22Rv1 (cell line): ENCODE data around the gene MTFMT.

Experiments
- H3K27ac ChIP-seq: fragments of 450-650 bp; 2 replicates; pipeline ENCODE4 v1.5.1; 2017
- ZFX ChIP-seq: fragments of 450-650 bp; IDR thresholded peaks from 2 replicates; pipeline ENCODE4 v1.6.1; 2017; ENCODE audit warnings: antibody characterized with exemption, borderline replicate concordance
- TF ChIP-seq, protein P1 (sequence below): fragments of 450-650 bp; IDR thresholded peaks from 2 replicates; pipeline ENCODE4 v1.5.1; 2017; ENCODE audit warnings: mild to moderate bottlenecking

MTFMT gene

DNA sequence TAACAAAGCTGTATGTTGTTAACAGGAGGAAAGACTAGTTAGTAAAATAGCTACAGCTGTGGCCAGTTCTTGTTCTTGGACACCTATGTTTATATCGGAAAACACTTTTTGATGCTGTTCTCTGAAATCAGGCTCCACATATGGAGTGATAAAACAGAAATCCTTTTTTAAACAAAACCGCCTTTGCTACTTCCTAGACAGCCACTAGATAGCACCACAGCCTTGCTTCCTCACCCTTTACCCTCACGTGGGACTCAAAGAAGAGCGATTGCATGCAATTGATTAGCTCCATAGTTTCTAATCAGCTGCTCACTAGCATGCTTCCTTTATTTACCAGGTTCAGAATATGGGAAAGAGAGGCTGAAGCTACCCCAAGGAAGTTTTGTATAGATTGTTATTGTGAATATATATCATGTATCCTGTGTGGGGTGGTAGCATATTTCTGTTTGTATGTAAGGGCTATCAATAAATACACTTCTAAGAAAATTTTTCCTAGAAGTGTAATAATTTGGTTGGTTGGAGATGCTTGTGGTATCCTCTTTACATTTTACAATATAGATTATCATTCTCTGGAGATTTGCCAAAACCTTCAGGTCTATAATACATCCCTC, 4.3 kb upstream of the MTFMT start:
- H3K27ac ChIP-seq = no peak overlapping the region
- TF ChIP-seq ZFX = no peak
- TF ChIP-seq, protein P1, sequence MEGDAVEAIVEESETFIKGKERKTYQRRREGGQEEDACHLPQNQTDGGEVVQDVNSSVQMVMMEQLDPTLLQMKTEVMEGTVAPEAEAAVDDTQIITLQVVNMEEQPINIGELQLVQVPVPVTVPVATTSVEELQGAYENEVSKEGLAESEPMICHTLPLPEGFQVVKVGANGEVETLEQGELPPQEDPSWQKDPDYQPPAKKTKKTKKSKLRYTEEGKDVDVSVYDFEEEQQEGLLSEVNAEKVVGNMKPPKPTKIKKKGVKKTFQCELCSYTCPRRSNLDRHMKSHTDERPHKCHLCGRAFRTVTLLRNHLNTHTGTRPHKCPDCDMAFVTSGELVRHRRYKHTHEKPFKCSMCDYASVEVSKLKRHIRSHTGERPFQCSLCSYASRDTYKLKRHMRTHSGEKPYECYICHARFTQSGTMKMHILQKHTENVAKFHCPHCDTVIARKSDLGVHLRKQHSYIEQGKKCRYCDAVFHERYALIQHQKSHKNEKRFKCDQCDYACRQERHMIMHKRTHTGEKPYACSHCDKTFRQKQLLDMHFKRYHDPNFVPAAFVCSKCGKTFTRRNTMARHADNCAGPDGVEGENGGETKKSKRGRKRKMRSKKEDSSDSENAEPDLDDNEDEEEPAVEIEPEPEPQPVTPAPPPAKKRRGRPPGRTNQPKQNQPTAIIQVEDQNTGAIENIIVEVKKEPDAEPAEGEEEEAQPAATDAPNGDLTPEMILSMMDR = no peak

DNA sequence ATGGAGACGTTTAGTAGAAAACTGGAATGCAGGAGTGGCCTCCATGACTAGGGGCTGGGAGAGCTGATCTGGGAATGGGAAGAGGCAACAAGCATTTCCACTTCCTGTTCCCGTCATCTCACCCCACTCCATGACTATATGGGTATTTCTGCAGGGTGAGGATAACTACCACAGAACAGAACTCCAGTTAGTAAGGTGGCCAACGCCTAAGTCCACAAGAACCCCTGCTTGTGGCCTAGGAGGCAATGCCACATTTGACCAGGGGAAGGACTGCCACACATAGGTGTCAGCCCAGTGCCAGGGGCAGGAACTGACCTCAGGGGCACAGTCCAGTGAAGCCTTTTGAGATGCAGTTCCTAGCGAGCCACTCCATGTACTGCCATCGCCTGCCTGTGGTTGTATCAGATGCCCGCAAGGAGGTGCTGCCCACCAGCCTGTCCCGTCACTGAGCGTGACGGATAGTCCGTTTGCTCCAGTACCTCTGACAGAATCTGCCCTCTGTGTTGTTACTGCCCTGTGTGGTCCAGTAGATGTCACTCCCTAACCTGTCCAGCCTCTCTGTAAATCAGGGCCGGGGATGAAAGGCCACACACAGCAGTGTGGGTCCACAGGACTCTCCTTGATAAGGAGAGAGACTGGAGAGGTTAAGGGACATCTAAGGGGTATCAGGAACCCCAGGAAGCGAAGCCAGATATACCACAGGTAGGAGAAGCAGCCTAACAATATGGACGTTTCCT, 3.5 kb upstream of the MTFMT start:
- no peak overlapping the region for H3K27ac ChIP-seq
- TF ChIP-seq, protein P1 = peak; percentile 87
- no peak for TF ChIP-seq ZFX

DNA sequence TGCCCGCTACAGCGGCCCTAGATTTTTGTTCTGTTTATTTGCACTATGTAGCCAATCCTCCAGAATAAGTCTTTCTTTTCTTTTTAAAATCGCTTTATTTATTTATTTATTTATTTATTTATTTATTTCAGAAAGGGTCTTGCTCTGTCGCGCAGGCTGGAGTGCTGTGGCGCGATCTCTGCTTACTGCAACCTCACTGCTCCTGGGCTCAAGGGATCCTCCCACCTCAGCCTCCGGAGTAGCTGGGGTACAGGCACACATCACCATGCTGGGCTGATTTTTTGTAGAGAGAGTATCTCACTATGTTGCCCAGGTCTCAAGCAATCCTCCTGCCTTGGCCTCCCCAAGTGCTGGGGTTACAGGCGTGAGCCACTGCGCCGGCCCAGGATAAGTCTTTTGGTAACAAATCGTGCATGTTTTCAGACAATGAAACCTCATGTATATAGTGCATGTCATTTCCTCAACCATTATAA, 333 bp upstream of the MTFMT start:
- no peak overlapping the region for H3K27ac ChIP-seq
- TF ChIP-seq, protein P1 = no peak
- TF ChIP-seq ZFX = no peak

DNA sequence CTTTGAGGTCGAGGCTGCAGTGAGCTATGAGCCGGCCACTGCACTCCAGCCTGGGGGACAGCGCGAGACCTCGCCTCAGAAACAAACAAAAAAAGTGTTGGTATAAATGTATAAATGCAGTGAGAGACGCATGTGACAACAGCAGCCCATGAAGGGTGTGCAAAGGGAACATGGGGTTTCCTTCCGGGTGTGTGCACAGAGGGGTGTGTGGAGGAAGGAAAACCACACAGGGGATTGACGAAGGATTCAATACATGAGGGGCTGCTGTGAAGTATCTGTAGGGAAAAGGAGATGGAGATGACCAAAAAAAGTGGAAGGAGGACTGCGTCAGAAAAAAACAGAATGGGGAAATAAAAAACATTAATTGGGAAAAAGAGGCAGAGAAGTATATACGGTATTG, 1.1 kb downstream of the MTFMT start:
- TF ChIP-seq ZFX = no peak
- TF ChIP-seq, protein P1 = no peak
- H3K27ac ChIP-seq = no peak overlapping the region

DNA sequence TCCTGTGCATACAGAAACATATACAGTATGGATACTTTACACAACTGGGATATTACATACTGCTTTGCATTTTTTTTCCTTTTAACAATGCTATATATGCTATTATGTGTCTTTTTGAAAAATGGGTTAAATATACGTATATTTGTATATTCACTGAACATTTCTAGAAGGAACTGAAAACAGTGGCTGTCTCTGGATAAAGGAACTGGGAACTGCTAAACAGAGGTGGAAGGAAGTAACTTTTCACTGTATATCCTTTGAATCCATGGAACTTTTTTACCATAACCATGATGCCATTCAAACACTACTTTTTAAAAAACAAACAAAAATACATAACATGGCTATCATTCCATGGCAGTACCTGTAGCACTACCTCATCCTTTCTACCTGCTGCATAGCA, 1.8 kb downstream of the MTFMT start:
- no peak overlapping the region for H3K27ac ChIP-seq
- no peak for TF ChIP-seq ZFX

DNA sequence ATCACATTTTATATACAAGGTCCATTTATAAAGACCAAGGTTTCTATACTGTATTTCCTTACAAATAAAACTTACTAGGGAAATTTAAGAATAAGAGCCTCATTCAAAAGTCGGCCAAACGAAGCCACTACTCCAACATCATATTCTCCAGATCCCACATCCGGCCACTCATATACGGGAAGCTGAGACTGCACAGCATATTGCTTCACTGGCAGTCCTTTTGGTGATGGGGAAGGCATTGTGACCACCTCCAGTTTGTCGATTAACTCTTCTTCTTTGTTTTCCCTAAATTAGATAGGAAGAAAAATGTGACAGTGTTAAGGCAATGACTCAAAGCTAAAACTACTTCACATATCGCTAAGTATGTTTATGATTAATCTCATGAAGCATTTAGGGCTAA, 2.7 kb downstream of the MTFMT start:
- TF ChIP-seq, protein P1 = no peak
- TF ChIP-seq ZFX = no peak
- no peak overlapping the region for H3K27ac ChIP-seq

DNA sequence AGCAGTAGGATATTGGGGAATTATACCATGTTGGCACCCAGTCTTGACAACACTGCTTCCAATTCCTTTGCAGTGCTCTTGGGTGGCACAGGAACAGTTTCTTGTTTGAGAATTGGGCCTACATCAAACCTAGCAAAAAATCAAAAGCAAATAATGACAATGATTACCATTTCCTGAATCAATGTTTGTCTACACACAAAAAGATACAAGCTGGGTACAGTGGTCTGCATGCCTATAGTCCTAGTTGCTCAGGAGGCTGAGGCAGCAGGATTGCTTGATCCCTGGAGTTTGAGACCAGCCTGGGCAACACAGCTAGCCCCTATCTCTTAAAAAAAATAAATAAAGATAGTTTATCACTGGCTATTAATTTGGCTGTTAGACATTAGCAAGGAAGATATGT, 8.0 kb downstream of the MTFMT start:
- no peak overlapping the region for H3K27ac ChIP-seq
- no peak for TF ChIP-seq ZFX
- TF ChIP-seq, protein P1 = no peak
